Peyer's patch (tissue), 4 donors: ENCODE measurements around the gene SLC6A6.

Source experiments
- CTCF ChIP-seq, 6 experiments: fragments of 450-650 bp in 4 of 6; fragments of 200-600 bp in 2 of 6; sonication (generic) in 1 of 6; IDR thresholded peaks; one replicate each; pipeline ENCODE4 v1.5.1; 2017 to 2019; ENCODE audit warnings: antibody characterized with exemption in 6 of 6, mild to moderate bottlenecking in 3 of 6, moderate library complexity in 1 of 6
- POLR2A ChIP-seq, 2 donors: fragments of 450-650 bp; IDR thresholded peaks; one replicate each; pipeline ENCODE4 v1.5.1; 2017; ENCODE audit warnings: antibody characterized with exemption in 2 of 2, mild to moderate bottlenecking in 2 of 2, moderate library complexity in 2 of 2

DNA sequence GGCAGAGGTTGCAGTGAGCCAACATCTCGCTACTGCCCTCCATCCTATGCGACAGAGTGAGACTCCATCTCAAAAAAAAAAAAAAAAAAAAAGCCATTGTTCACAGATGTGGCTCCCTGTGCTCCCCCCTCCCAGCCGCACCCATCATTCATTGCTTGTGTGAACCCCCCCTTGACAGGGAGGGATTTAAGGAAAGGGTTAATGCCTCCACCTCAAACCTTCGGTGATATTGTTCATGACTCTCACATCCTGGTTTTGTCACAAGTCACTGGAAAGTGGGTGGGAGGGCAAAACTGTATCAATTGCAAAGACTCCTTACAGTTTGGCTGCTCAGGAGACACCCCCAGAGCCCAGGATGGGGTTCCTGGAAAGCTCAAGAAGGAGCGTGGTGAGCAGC lies 7.7 kb downstream of the SLC6A6 start:
- TF ChIP-seq CTCF (IDR thresholded peaks at IDR 0.05) (no peak), POLR2A (IDR thresholded peaks at IDR 0.05) (no peak)
